ENCODE measurements around the gene FAT3. TPM values are rescaled to one million over a fixed set of nuclear protein-coding genes. Genes with fewer than 3 reads are reported as not detected.

Gene FAT3
- total and polyA plus RNA-seq, 4 donors = 0.06 to 1.3 (median 0.62) TPM

GRCh38 chr11:92227230-92227814 lies 2.7 kb downstream of the FAT3 start:
- TF ChIP-seq YY1 (IDR thresholded peaks at IDR 0.05) (no peak), HNF4A (conservative IDR thresholded peaks at IDR 0.05) (no peak), ZBTB33 (IDR thresholded peaks at IDR 0.05) (no peak), HNF4G (IDR thresholded peaks at IDR 0.05) (no peak), RXRA (IDR thresholded peaks at IDR 0.05) (no peak), FOXA1 (IDR thresholded peaks at IDR 0.05) (no peak), JUND (IDR thresholded peaks at IDR 0.05) (no peak), ATF3 (IDR thresholded peaks at IDR 0.05) (no peak), RAD21 (IDR thresholded peaks at IDR 0.05) (no peak)
- no peaks in the 10 kb centered on the region for H3K9me3 ChIP-seq (ENCODE audit: control insufficient read depth in 4 of 4, low read length in 3 of 4)
- H3K27me3 ChIP-seq (ENCODE audit: control insufficient read depth in 4 of 4, insufficient read depth in 4 of 4, low read length in 3 of 4) = peaks cover 0 to 10% (median 8%) of the 10 kb centered on the region in 4 donors
- no peak overlapping the region for H3K4me3 ChIP-seq (ENCODE audit: low read depth in 1 of 3, low read length in 3 of 3)
- peaks cover 9 to 22% (median 13%) of the 10 kb centered on the region in 4 donors for H3K4me1 ChIP-seq (ENCODE audit: control insufficient read depth in 4 of 4, insufficient read depth in 4 of 4, low read length in 3 of 4)
- 9% methylated on average over 13 of the region's 13 CpGs for WGBS
- no peak overlapping the region for H3K9ac ChIP-seq (ENCODE audit: low read depth in 1 of 2, low read length in 2 of 2)
- H3K36me3 ChIP-seq (ENCODE audit: control insufficient read depth in 4 of 4, insufficient read depth in 3 of 4, low read depth in 1 of 4, low read length in 3 of 4) = no peaks in the 10 kb centered on the region
- no peak overlapping the region for H3K27ac ChIP-seq (ENCODE audit: low read depth in 1 of 2, low read length in 2 of 2)
- no peak for DNase-seq (ENCODE audit: low spot score)

- no peaks in the 10 kb centered on the region for H3K36me3 ChIP-seq (ENCODE audit: control insufficient read depth in 4 of 4, insufficient read depth in 3 of 4, low read depth in 1 of 4, low read length in 3 of 4)
- WGBS = 53% methylated on average over 6 of the region's 6 CpGs
- no peak overlapping the region for H3K9ac ChIP-seq (ENCODE audit: low read depth in 1 of 2, low read length in 2 of 2)
- H3K27ac ChIP-seq (ENCODE audit: low read depth in 1 of 2, low read length in 2 of 2) = no peak overlapping the region
- no peak overlapping the region for H3K4me3 ChIP-seq (ENCODE audit: low read depth in 1 of 3, low read length in 3 of 3)
- TF ChIP-seq RXRA (IDR thresholded peaks at IDR 0.05) = no peak
- no peak for TF ChIP-seq FOXA2 (IDR thresholded peaks at IDR 0.05)
- no peak for TF ChIP-seq HNF4G (IDR thresholded peaks at IDR 0.05)
- TF ChIP-seq GABPA (IDR thresholded peaks at IDR 0.05 in 1 of 2, conservative IDR thresholded peaks at IDR 0.05 in 1 of 2) = no peak
- TF ChIP-seq ATF3 (IDR thresholded peaks at IDR 0.05) = no peak
- no peak for TF ChIP-seq HNF4A (conservative IDR thresholded peaks at IDR 0.05)
- no peak for TF ChIP-seq YY1 (IDR thresholded peaks at IDR 0.05)
- no peak for TF ChIP-seq RAD21 (IDR thresholded peaks at IDR 0.05)
- no peak for TF ChIP-seq FOXA1 (IDR thresholded peaks at IDR 0.05)
- TF ChIP-seq REST (IDR thresholded peaks at IDR 0.05) = no peak
- TF ChIP-seq MAX (IDR thresholded peaks at IDR 0.05) = no peak
- TF ChIP-seq EGR1 (IDR thresholded peaks at IDR 0.05; ENCODE audit: low read depth in 2 of 2) = no peak
- TF ChIP-seq ZBTB33 (IDR thresholded peaks at IDR 0.05) = no peak
- peaks cover 0 to 7% (median 3%) of the 10 kb centered on the region in 4 donors for H3K27me3 ChIP-seq (ENCODE audit: control insufficient read depth in 4 of 4, insufficient read depth in 4 of 4, low read length in 3 of 4)
- peaks cover 9 to 22% (median 13%) of the 10 kb centered on the region in 4 donors for H3K4me1 ChIP-seq (ENCODE audit: control insufficient read depth in 4 of 4, insufficient read depth in 4 of 4, low read length in 3 of 4)
- no peaks in the 10 kb centered on the region for H3K9me3 ChIP-seq (ENCODE audit: control insufficient read depth in 4 of 4, low read length in 3 of 4)
- no peak for DNase-seq (ENCODE audit: low spot score)
Measured at GRCh38 chr11:92227959-92228935, 3.6 kb downstream of the FAT3 start.
